GM12892 (cell line): ENCODE results near the gene NOX4.

Source experiments
- POLR2A ChIP-seq: IDR thresholded peaks from 2 replicates; pipeline ENCODE4 v1.6.1; 2011; ENCODE audit warnings: low read depth, low read length, control low read depth
- POLR2AphosphoS5 ChIP-seq: IDR thresholded peaks from 2 replicates; pipeline ENCODE4 v1.6.1; 2011; ENCODE audit warnings: low read depth, low read length, control low read depth
- TAF1 ChIP-seq: IDR thresholded peaks from 2 replicates; pipeline ENCODE4 v1.6.1; 2011; ENCODE audit warnings: low read depth, mild to moderate bottlenecking, control low read depth, low read length, borderline replicate concordance

- TF ChIP-seq POLR2A (no peak), POLR2AphosphoS5 (no peak), TAF1 (no peak)
Observed at GRCh38 chr11:89537936-89538335, 46.8 kb upstream of the NOX4 start.
